Neural cell (in vitro differentiated cells): ENCODE results near the gene EPS15. TPM values are rescaled to one million over a fixed set of nuclear protein-coding genes. Genes with fewer than 3 reads are reported as not detected.

Source experiments
- H2AFZ ChIP-seq: fragments of 200-600, 300-800 bp; sonication (generic), shearing (Covaris generic); 2 replicates; pipeline ENCODE4 v1.6.0; 2014; ENCODE audit warnings: low read depth, mild to moderate bottlenecking, antibody characterized with exemption, low read length, moderate library complexity
- H3F3A ChIP-seq: fragments of 200-600 bp; shearing (Covaris generic); 2 replicates; pipeline ENCODE4 v1.6.1; 2016; ENCODE audit warnings: mild to moderate bottlenecking, moderate library complexity, mixed read lengths, antibody characterized with exemption, low read length; ENCODE audit not compliant: insufficient read depth, poor library complexity, severe bottlenecking
- H3K27ac ChIP-seq: fragments of 200-600, 300-800 bp; sonication (generic), shearing (Covaris generic); 2 replicates; pipeline ENCODE4 v1.5.1; 2014; ENCODE audit warnings: mild to moderate bottlenecking, low read length, moderate library complexity
- H3K27me3 ChIP-seq: fragments of 300-800, 200-600 bp; sonication (generic), shearing (Covaris generic); 2 replicates; pipeline ENCODE4 v1.6.0; 2014; ENCODE audit warnings: mild to moderate bottlenecking, low read depth, low read length, moderate library complexity; ENCODE audit not compliant: insufficient read depth
- H3K36me3 ChIP-seq: fragments of 300-800, 200-600 bp; sonication (generic), shearing (Covaris generic); 2 replicates; pipeline ENCODE4 v1.5.1; 2014; ENCODE audit warnings: mild to moderate bottlenecking, antibody characterized with exemption, low read length, moderate library complexity; ENCODE audit not compliant: insufficient read depth
- H3K4me2 ChIP-seq: fragments of 300-800, 200-600 bp; sonication (generic), shearing (Covaris generic); 2 replicates; pipeline ENCODE4 v1.6.0; 2014; ENCODE audit warnings: mild to moderate bottlenecking, low read length
- H3K4me3 ChIP-seq: fragments of 300-800, 200-600 bp; sonication (generic), shearing (Covaris generic); 2 replicates; pipeline ENCODE4 v1.5.1; 2014; ENCODE audit warnings: mild to moderate bottlenecking, low read length, moderate library complexity
- H3K79me2 ChIP-seq: fragments of 200-600 bp; shearing (Covaris generic); replicated peaks from 2 replicates; pipeline ENCODE4 v1.6.0; 2014; ENCODE audit warnings: mild to moderate bottlenecking, low read length, moderate library complexity; ENCODE audit not compliant: insufficient read depth
- H3K9ac ChIP-seq: fragments of 300-800, 200-600 bp; sonication (generic), shearing (Covaris generic); 2 replicates; pipeline ENCODE4 v1.6.1; 2016; ENCODE audit warnings: mild to moderate bottlenecking, low read length, mixed read lengths
- H3K9me2 ChIP-seq: fragments of 200-600 bp; shearing (Covaris generic); 2 replicates; pipeline ENCODE4 v1.6.1; 2016; ENCODE audit warnings: mild to moderate bottlenecking, low read length, mixed read lengths; ENCODE audit not compliant: insufficient read depth
- H3K9me3 ChIP-seq: fragments of 200-600, 300-800 bp; sonication (generic), shearing (Covaris generic); 2 replicates; pipeline ENCODE4 v1.6.1; 2016; ENCODE audit warnings: mild to moderate bottlenecking, mixed run types, low read length, moderate library complexity, mixed read lengths
- H4K20me1 ChIP-seq: fragments of 200-600 bp; shearing (Covaris generic); 2 replicates; pipeline ENCODE4 v1.6.1; 2016; ENCODE audit warnings: mild to moderate bottlenecking, mixed run types; ENCODE audit not compliant: insufficient read depth
- CTCF ChIP-seq: fragments of 450-650 bp; IDR thresholded peaks from 2 replicates; pipeline ENCODE4 v1.5.1; 2014; ENCODE audit warnings: antibody characterized with exemption, mild to moderate bottlenecking, moderate library complexity; ENCODE audit not compliant: poor library complexity, severe bottlenecking
- EP300 ChIP-seq: fragments of 450-650 bp; conservative IDR thresholded peaks from 2 replicates; pipeline ENCODE4 v1.6.1; 2014; ENCODE audit warnings: antibody characterized with exemption, mild to moderate bottlenecking, moderate library complexity; ENCODE audit not compliant: poor library complexity, severe bottlenecking
- EZH2 ChIP-seq: fragments of 200-600, 300-800 bp; shearing (Covaris generic), sonication (generic); IDR thresholded peaks from 2 replicates; pipeline ENCODE4 v1.6.1; 2014; ENCODE audit warnings: antibody characterized with exemption, low read length, borderline replicate concordance, mild to moderate bottlenecking; ENCODE audit not compliant: insufficient read depth, poor library complexity, severe bottlenecking
- MXI1 ChIP-seq: fragments of 450-650 bp; conservative IDR thresholded peaks from 2 replicates; pipeline ENCODE4 v1.6.1; 2014; ENCODE audit warnings: antibody characterized with exemption, mild to moderate bottlenecking; ENCODE audit not compliant: poor library complexity, severe bottlenecking
- POLR2AphosphoS5 ChIP-seq: IDR thresholded peaks from 2 replicates; pipeline ENCODE4 v1.6.1; 2012
- RAD21 ChIP-seq: fragments of 450-650 bp; conservative IDR thresholded peaks from 2 replicates; pipeline ENCODE4 v1.6.1; 2014; ENCODE audit warnings: antibody characterized with exemption, mild to moderate bottlenecking, moderate library complexity
- SMC3 ChIP-seq: fragments of 450-650 bp; conservative IDR thresholded peaks from 2 replicates; pipeline ENCODE4 v1.6.1; 2014; ENCODE audit warnings: antibody characterized with exemption, mild to moderate bottlenecking, moderate library complexity; ENCODE audit not compliant: poor library complexity
- TAF1 ChIP-seq: IDR thresholded peaks from 2 replicates; pipeline ENCODE4 v1.6.1; 2012; ENCODE audit warnings: low read depth
- polyA plus RNA-seq: library from polyadenylated mRNA; depleted of rRNA; stranded (reverse); fragments of >200 nt; gene quantifications from 2 replicates; pipeline ENCODE4 v1.2.3, GENCODE V29; 2014
- TF ChIP-seq, protein P1 (sequence below): IDR thresholded peaks from 2 replicates; pipeline ENCODE4 v1.6.1; 2012; ENCODE audit warnings: borderline replicate concordance

Gene EPS15
- polyA plus RNA-seq, 1 donor from 2014 or later: 101 TPM

DNA sequence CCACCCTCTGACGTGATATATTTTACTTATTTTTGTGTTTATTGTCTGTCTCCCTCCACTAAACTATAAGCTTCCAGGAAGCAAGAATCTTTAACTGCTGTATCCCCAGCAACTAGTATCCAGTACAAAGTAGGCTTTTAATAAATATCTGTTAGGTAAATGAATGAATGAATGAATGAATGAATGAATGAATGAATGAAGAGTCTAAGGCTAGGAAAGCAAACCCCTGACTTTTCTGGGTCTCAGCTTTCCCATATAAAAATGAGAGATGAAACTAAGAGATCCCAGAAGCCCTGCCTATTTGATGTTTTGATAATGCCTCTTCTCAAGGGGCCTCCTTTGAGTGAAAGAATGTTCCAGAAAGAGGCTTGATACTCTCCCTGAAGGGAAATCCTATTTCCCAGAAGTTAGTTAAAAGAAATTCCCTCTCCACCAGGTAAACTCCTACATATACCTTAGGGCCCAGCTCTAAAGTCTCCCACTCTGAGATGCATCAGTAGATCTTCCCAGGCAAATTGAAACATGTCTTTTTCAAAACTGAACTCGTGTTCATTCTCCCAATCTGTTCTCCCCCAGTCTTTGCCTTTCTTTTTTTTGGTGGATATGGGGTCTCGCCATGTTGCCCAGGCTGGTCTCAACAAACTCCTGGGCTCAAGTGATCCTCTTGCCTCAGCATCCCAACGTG is 196.5 kb downstream of the EPS15 start:
- H3K27ac ChIP-seq: no peak overlapping the region
- H3K9me3 ChIP-seq: no peaks in the 10 kb centered on the region
- H3K9ac ChIP-seq: no peak overlapping the region
- no peak overlapping the region for H3K4me3 ChIP-seq
- TF ChIP-seq EZH2 (no peak), TAF1 (no peak), SMC3 (no peak), POLR2AphosphoS5 (no peak), RAD21 (no peak), EP300 (no peak), MXI1 (no peak), CTCF (no peak)
- TF ChIP-seq, protein P1, sequence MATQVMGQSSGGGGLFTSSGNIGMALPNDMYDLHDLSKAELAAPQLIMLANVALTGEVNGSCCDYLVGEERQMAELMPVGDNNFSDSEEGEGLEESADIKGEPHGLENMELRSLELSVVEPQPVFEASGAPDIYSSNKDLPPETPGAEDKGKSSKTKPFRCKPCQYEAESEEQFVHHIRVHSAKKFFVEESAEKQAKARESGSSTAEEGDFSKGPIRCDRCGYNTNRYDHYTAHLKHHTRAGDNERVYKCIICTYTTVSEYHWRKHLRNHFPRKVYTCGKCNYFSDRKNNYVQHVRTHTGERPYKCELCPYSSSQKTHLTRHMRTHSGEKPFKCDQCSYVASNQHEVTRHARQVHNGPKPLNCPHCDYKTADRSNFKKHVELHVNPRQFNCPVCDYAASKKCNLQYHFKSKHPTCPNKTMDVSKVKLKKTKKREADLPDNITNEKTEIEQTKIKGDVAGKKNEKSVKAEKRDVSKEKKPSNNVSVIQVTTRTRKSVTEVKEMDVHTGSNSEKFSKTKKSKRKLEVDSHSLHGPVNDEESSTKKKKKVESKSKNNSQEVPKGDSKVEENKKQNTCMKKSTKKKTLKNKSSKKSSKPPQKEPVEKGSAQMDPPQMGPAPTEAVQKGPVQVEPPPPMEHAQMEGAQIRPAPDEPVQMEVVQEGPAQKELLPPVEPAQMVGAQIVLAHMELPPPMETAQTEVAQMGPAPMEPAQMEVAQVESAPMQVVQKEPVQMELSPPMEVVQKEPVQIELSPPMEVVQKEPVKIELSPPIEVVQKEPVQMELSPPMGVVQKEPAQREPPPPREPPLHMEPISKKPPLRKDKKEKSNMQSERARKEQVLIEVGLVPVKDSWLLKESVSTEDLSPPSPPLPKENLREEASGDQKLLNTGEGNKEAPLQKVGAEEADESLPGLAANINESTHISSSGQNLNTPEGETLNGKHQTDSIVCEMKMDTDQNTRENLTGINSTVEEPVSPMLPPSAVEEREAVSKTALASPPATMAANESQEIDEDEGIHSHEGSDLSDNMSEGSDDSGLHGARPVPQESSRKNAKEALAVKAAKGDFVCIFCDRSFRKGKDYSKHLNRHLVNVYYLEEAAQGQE: no peak
- no peak overlapping the region for H3K4me2 ChIP-seq
- H3K27me3 ChIP-seq: no peaks in the 10 kb centered on the region
- H2AFZ ChIP-seq: no peak overlapping the region
- no peaks in the 10 kb centered on the region for H3K36me3 ChIP-seq
- H3K79me2 ChIP-seq: no peaks in the 10 kb centered on the region
- no peaks in the 10 kb centered on the region for H4K20me1 ChIP-seq
- no peaks in the 10 kb centered on the region for H3K9me2 ChIP-seq
- no peaks in the 10 kb centered on the region for H3F3A ChIP-seq

- no peaks in the 10 kb centered on the region for H3F3A ChIP-seq
- H4K20me1 ChIP-seq: no peaks in the 10 kb centered on the region
- no peak overlapping the region for H3K4me3 ChIP-seq
- H3K9me2 ChIP-seq: no peaks in the 10 kb centered on the region
- no peaks in the 10 kb centered on the region for H3K36me3 ChIP-seq
- H3K27ac ChIP-seq: no peak overlapping the region
- no peaks in the 10 kb centered on the region for H3K9me3 ChIP-seq
- no peak overlapping the region for H2AFZ ChIP-seq
- no peaks in the 10 kb centered on the region for H3K79me2 ChIP-seq
- H3K9ac ChIP-seq: no peak overlapping the region
- no peaks in the 10 kb centered on the region for H3K27me3 ChIP-seq
- no peak overlapping the region for H3K4me2 ChIP-seq
- no peak for TF ChIP-seq MXI1
- TF ChIP-seq, protein P1: no peak
- no peak for TF ChIP-seq CTCF
- TF ChIP-seq TAF1: no peak
- no peak for TF ChIP-seq RAD21
- no peak for TF ChIP-seq POLR2AphosphoS5
- TF ChIP-seq EZH2: no peak
- TF ChIP-seq EP300: no peak
- TF ChIP-seq SMC3: no peak
Measured at GRCh38 chr1:51321924-51322280, 197.2 kb downstream of the EPS15 start.
